H1 (cell line): Measurements from ENCODE around the gene SLC35F3. TPM values are rescaled to one million over a fixed set of nuclear protein-coding genes. Genes with fewer than 3 reads are reported as not detected.

Experiments used
- CTCF ChIA-PET: fragments of 300-600 bp; sonication (Branson Sonifier 250); formaldehyde crosslinking; loops from one replicate; lab custom pipeline; 2021; ENCODE audit not compliant: partially characterized antibody; lab: Charles Lee
- POLR2A ChIA-PET: fragments of 300-600 bp; sonication (Branson Sonifier 250); formaldehyde crosslinking; loops from one replicate; lab custom pipeline; 2021; ENCODE audit warnings: inconsistent platforms; ENCODE audit not compliant: partially characterized antibody; lab: Charles Lee
- DNase-seq, 2 experiments: peaks; one replicate each; pipeline versions ENCODE4 v3.0.0 to v3.0.0-alpha.2; 2010 to 2022; ENCODE audit warnings: low spot score in 2 of 2, low read depth in 1 of 2, mixed read lengths in 1 of 2
- FAIRE-seq: peaks from 2 replicates; lab custom pipeline; 2011; peaks lifted over from hg19 to GRCh38; lab: Jason Lieb, UNC
- H2AFZ ChIP-seq: 2 replicates; pipeline ENCODE4 v1.8.1; 2012; ENCODE audit warnings: low read length, inconsistent platforms
- H2AK5ac ChIP-seq: 2 replicates; pipeline ENCODE4 v1.6.1; 2013; ENCODE audit warnings: low read depth, low read length
- H2BK120ac ChIP-seq: replicated peaks from 2 replicates; pipeline ENCODE3; 2013; ENCODE audit warnings: low read depth, low read length, inconsistent platforms
- H2BK12ac ChIP-seq: 2 replicates; pipeline ENCODE4 v1.6.1; 2013; ENCODE audit warnings: low read depth, low read length
- H2BK15ac ChIP-seq: 2 replicates; pipeline ENCODE4 v1.6.1; 2013; ENCODE audit warnings: low read length
- H2BK20ac ChIP-seq: 2 replicates; pipeline ENCODE4 v1.6.1; 2013; ENCODE audit warnings: low read length
- H2BK5ac ChIP-seq: 2 replicates; pipeline ENCODE4 v1.6.1; 2013; ENCODE audit warnings: low read depth, low read length
- H3K14ac ChIP-seq: 2 replicates; pipeline ENCODE4 v1.6.1; 2013; ENCODE audit warnings: inconsistent platforms; ENCODE audit not compliant: insufficient read length
- H3K18ac ChIP-seq: 2 replicates; pipeline ENCODE4 v1.6.1; 2013; ENCODE audit warnings: low read length; ENCODE audit errors: extremely low read depth
- H3K23ac ChIP-seq: 2 replicates; pipeline ENCODE4 v1.6.1; 2013; ENCODE audit warnings: inconsistent platforms; ENCODE audit not compliant: insufficient read length
- H3K23me2 ChIP-seq: 2 replicates; pipeline ENCODE4 v1.6.1; 2013; ENCODE audit warnings: low read depth, low read length
- H3K27ac ChIP-seq: 2 replicates; pipeline ENCODE4 v1.6.1; 2011; ENCODE audit warnings: low read depth, low read length, inconsistent platforms
- H3K27me3 ChIP-seq, 4 experiments: replicated peaks in 1 of 4; 1 replicate in 1 of 4; 2 replicates in 3 of 4; pipeline versions ENCODE4 v1.6.1 to v1.8.1; 2011 to 2013; ENCODE audit warnings: low read length in 3 of 4, mild to moderate bottlenecking in 3 of 4, inconsistent platforms in 2 of 4, mixed read lengths in 2 of 4, moderate library complexity in 1 of 4; ENCODE audit not compliant: control insufficient read depth in 3 of 4, insufficient read depth in 3 of 4; ENCODE audit errors: extremely low read depth in 1 of 4
- H3K36me3 ChIP-seq, 4 experiments: 2 replicates each; pipeline versions ENCODE4 v1.6.1 to v1.8.1; 2011 to 2013; ENCODE audit warnings: mild to moderate bottlenecking in 4 of 4, low read length in 3 of 4, moderate library complexity in 2 of 4, control low read depth in 1 of 4, inconsistent platforms in 1 of 4; ENCODE audit not compliant: insufficient read depth in 4 of 4, control insufficient read depth in 2 of 4
- H3K4ac ChIP-seq: replicated peaks from 2 replicates; pipeline ENCODE3; 2013; ENCODE audit warnings: low read length, low read depth, mixed read lengths, inconsistent platforms; ENCODE audit not compliant: insufficient read length
- H3K4me1 ChIP-seq, 4 experiments: replicated peaks in 1 of 4; 1 replicate in 1 of 4; 2 replicates in 3 of 4; pipeline versions ENCODE4 v1.6.1 to v1.8.1; 2011 to 2013; ENCODE audit warnings: low read length in 3 of 4, inconsistent platforms in 2 of 4, mixed read lengths in 1 of 4; ENCODE audit not compliant: insufficient read depth in 4 of 4, control insufficient read depth in 3 of 4
- H3K4me2 ChIP-seq, 2 experiments: 2 replicates each; pipeline versions ENCODE4 v1.6.1 to v1.8.1; 2011 to 2013; ENCODE audit warnings: low read depth in 2 of 2, low read length in 2 of 2, control low read depth in 1 of 2, inconsistent platforms in 1 of 2, mild to moderate bottlenecking in 1 of 2; ENCODE audit not compliant: insufficient read depth in 1 of 2
- H3K4me3 ChIP-seq, 4 experiments: fragments of 200-600, 300-600 bp in 1 of 4; sonication (generic), shearing (Covaris generic), sonication (Bioruptor Twin) in 1 of 4; 2 replicates each; pipeline versions ENCODE4 v1.5.1 to v1.8.1; 2011 to 2016; ENCODE audit warnings: low read length in 4 of 4, low read depth in 3 of 4, control low read depth in 2 of 4, inconsistent platforms in 2 of 4, mild to moderate bottlenecking in 2 of 4, mixed read lengths in 1 of 4, moderate library complexity in 1 of 4; ENCODE audit not compliant: insufficient read depth in 2 of 4; ENCODE audit errors: extremely low read depth in 1 of 4
- H3K56ac ChIP-seq: replicated peaks from 2 replicates; pipeline ENCODE3; 2013; ENCODE audit warnings: low read depth, mild to moderate bottlenecking, mixed read lengths, low read length, inconsistent platforms; ENCODE audit not compliant: insufficient read length
- H3K79me1 ChIP-seq: 2 replicates; pipeline ENCODE4 v1.6.1; 2013; ENCODE audit warnings: low read depth, low read length, control low read depth
- H3K79me2 ChIP-seq, 2 experiments: 2 replicates each; pipeline versions ENCODE4 v1.6.1 to v1.8.1; 2012 to 2013; ENCODE audit warnings: low read length in 2 of 2, mild to moderate bottlenecking in 2 of 2, inconsistent platforms in 1 of 2; ENCODE audit not compliant: insufficient read depth in 2 of 2, control insufficient read depth in 1 of 2
- H3K9ac ChIP-seq, 4 experiments: replicated peaks in 1 of 4; 1 replicate in 1 of 4; 2 replicates in 3 of 4; pipeline versions ENCODE4 v1.6.1 to v1.8.1; 2011 to 2013; ENCODE audit warnings: low read depth in 3 of 4, low read length in 3 of 4, control low read depth in 2 of 4, mild to moderate bottlenecking in 2 of 4, moderate library complexity in 2 of 4, inconsistent platforms in 1 of 4; ENCODE audit errors: extremely low read depth in 1 of 4
- H3K9me3 ChIP-seq, 2 experiments: 2 replicates each; pipeline versions ENCODE4 v1.6.1 to v1.8.1; 2012 to 2013; ENCODE audit warnings: mild to moderate bottlenecking in 2 of 2, moderate library complexity in 2 of 2, control low read depth in 1 of 2, inconsistent platforms in 1 of 2, low read depth in 1 of 2, low read length in 1 of 2, mixed read lengths in 1 of 2; ENCODE audit not compliant: insufficient read depth in 2 of 2
- H4K20me1 ChIP-seq, 2 experiments: replicated peaks in 1 of 2; 2 replicates each; pipeline versions ENCODE3 to v1.8.1; 2011 to 2013; ENCODE audit warnings: inconsistent platforms in 2 of 2, low read length in 2 of 2, mild to moderate bottlenecking in 1 of 2; ENCODE audit not compliant: insufficient read depth in 2 of 2, control insufficient read depth in 1 of 2
- H4K5ac ChIP-seq: 2 replicates; pipeline ENCODE4 v1.6.1; 2013; ENCODE audit warnings: low read length, low read depth, mixed read lengths, inconsistent platforms; ENCODE audit not compliant: insufficient read length
- H4K8ac ChIP-seq: 2 replicates; pipeline ENCODE4 v1.8.0; 2013; ENCODE audit warnings: mild to moderate bottlenecking, moderate library complexity, low read length, inconsistent platforms; ENCODE audit not compliant: insufficient read depth; ENCODE audit errors: extremely low read depth
- H4K91ac ChIP-seq: replicated peaks from 2 replicates; pipeline ENCODE3; 2013; ENCODE audit warnings: low read length, mixed read lengths, inconsistent platforms; ENCODE audit not compliant: insufficient read length
- BCL11A ChIP-seq, 2 experiments: IDR thresholded peaks; one replicate each; pipeline ENCODE4 v1.6.1; 2011; ENCODE audit warnings: low read depth in 2 of 2, low read length in 2 of 2, mild to moderate bottlenecking in 2 of 2
- CBX5 ChIP-seq: fragments of 300-800, 300-1000 bp; sonication (generic); IDR thresholded peaks from 2 replicates; pipeline ENCODE4 v1.7.1; 2016; ENCODE audit warnings: antibody characterized with exemption, low read length, low read depth
- CTBP2 ChIP-seq: IDR thresholded peaks from 2 replicates; pipeline ENCODE4 v1.7.0; 2011; ENCODE audit warnings: borderline replicate concordance, mild to moderate bottlenecking, moderate library complexity, mixed read lengths, low read length; ENCODE audit not compliant: insufficient read depth, insufficient read length
- HDAC2 ChIP-seq, 2 experiments: fragments of 300-600 bp in 1 of 2; sonication (generic) in 1 of 2; IDR thresholded peaks; 2 replicates each; pipeline ENCODE4 v1.6.1; 2011 to 2012; ENCODE audit warnings: low read depth in 2 of 2, low read length in 2 of 2, mild to moderate bottlenecking in 2 of 2, moderate library complexity in 2 of 2, borderline replicate concordance in 1 of 2, inconsistent platforms in 1 of 2
- KDM5A ChIP-seq: fragments of 200-600 bp; IDR thresholded peaks from 2 replicates; pipeline ENCODE4 v1.7.1; 2012; ENCODE audit warnings: mild to moderate bottlenecking, low read length, inconsistent platforms, mixed read lengths
- PHF8 ChIP-seq: fragments of 200-600 bp; sonication (generic); conservative IDR thresholded peaks from 2 replicates; pipeline ENCODE4 v1.7.1; 2012; ENCODE audit warnings: low read depth, mild to moderate bottlenecking, inconsistent platforms, low read length, moderate library complexity
- RBBP5 ChIP-seq: IDR thresholded peaks from 2 replicates; pipeline ENCODE4 v1.7.1; 2012; ENCODE audit warnings: low read depth, mild to moderate bottlenecking, inconsistent platforms, low read length, moderate library complexity, borderline replicate concordance
- RNF2 ChIP-seq: fragments of 200-900, 300-1000 bp; sonication (generic); IDR thresholded peaks from 2 replicates; pipeline ENCODE4 v1.7.1; 2016; ENCODE audit warnings: borderline replicate concordance, low read depth, mild to moderate bottlenecking, antibody characterized with exemption, low read length; ENCODE audit not compliant: poor library complexity, severe bottlenecking; ENCODE audit errors: missing control alignments
- SIN3A ChIP-seq, 2 experiments: IDR thresholded peaks in 1 of 2; conservative IDR thresholded peaks in 1 of 2; 2 replicates each; pipeline ENCODE4 v1.6.1; 2011 to 2012; ENCODE audit warnings: low read length in 2 of 2, improper control_type of control experiment in 1 of 2, low read depth in 1 of 2, mild to moderate bottlenecking in 1 of 2
- SIX5 ChIP-seq: IDR thresholded peaks from 2 replicates; pipeline ENCODE4 v1.6.1; 2011; ENCODE audit warnings: mild to moderate bottlenecking, low read depth, low read length
- TEAD4 ChIP-seq: IDR thresholded peaks from 2 replicates; pipeline ENCODE4 v1.6.1; 2012; ENCODE audit warnings: low read depth, low read length, inconsistent platforms, mixed read lengths
- USF2 ChIP-seq: IDR thresholded peaks from 2 replicates; pipeline ENCODE4 v1.6.1; 2011; ENCODE audit warnings: low read length, improper control_type of control experiment
- WGBS, 2 experiments: shearing (Covaris generic) in 1 of 2; methylation state at CpG; one replicate each; pipeline versions ENCODE4 v1.1.6 to v1.1.7; 2013 to 2015; ENCODE audit warnings: low lambda C conversion rate in 2 of 2, mixed read lengths in 2 of 2, inconsistent platforms in 1 of 2, low coverage in 1 of 2, missing lambda C conversion rate in 1 of 2; ENCODE audit not compliant: insufficient replicate concordance in 2 of 2, insufficient coverage in 1 of 2, insufficient read length in 1 of 2; ENCODE audit errors: extremely low coverage in 1 of 2, missing lambda C conversion rate in 1 of 2; 5-methylcytosine and 5-hydroxymethylcytosine counted together
- polyA plus RNA-seq, 7 experiments: library from polyadenylated mRNA; depleted of rRNA in 3 of 7; stranded (reverse) in 5 of 7; unstranded in 2 of 7; fragments of >200 nt in 5 of 7; fragments of 200-250 nt in 2 of 7; gene quantifications; 1 replicate in 5 of 7; 2 replicates in 1 of 7; 4 replicates in 1 of 7; pipeline versions ENCODE4 v1.2.1 to v1.2.3, GENCODE V29; 2011 to 2013; ENCODE audit warnings: missing spikeins in 2 of 7, mixed read lengths in 2 of 7
- total RNA-seq: library from RNA; stranded (reverse); fragmentation: NEBNext Ultra II Directional; extraction: Animal tissue kit (Norgen Biotek cat#: 25700); gene quantifications from 2 replicates; pipeline ENCODE4 v1.2.1, GENCODE V29; 2021

SLC35F3 gene
- total and polyA plus RNA-seq, 2 of the 8 experiments (the other 6 are each of a cell fraction or from before 2014, with no cell fraction given), result 0.78 to 1.2 TPM

GRCh38 chr1:234286206-234286605 lies 381.7 kb downstream of the SLC35F3 start:
- Histone ChIP-seq H2BK5ac (no peak overlapping the region), H2BK12ac (no peak overlapping the region), H3K23ac (no peak overlapping the region), H3K4me2 (no peak overlapping the region), H4K20me1 (no peaks in the 10 kb centered on the region), H3K79me2 (no peaks in the 10 kb centered on the region), H2AFZ (no peak overlapping the region), H2BK120ac (no peak overlapping the region), H2BK15ac (no peak overlapping the region), H3K36me3 (no peaks in the 10 kb centered on the region), H3K9ac (no peak overlapping the region), H3K27ac (no peak overlapping the region), H3K4ac (no peak overlapping the region), H3K14ac (no peak overlapping the region), H4K8ac (no peak overlapping the region), H3K4me3 (no peak overlapping the region), H3K9me3 (peaks cover 3 to 7% of the 10 kb centered on the region in 2 experiments; a peak in 1 of 4 replicates), H2AK5ac (no peak overlapping the region), H2BK20ac (no peak overlapping the region), H4K91ac (no peak overlapping the region), H3K79me1 (no peaks in the 10 kb centered on the region), H3K4me1 (no peaks in the 10 kb centered on the region), H3K18ac (no peak overlapping the region), H3K56ac (no peak overlapping the region), H4K5ac (no peak overlapping the region), H3K23me2 (no peaks in the 10 kb centered on the region), H3K27me3 (no peaks in the 10 kb centered on the region)
- FAIRE-seq, result no peak
- POLR2A ChIA-PET, result no interaction called here
- 97% methylated on average over 4 of the region's 4 CpGs; no CpG with 5 or more reads in 1 of the 2 experiments for WGBS, 2 experiments
- no peak for DNase-seq
- CTCF ChIA-PET, result interaction anchor here (0.7 to 2.7 kb wide), 4 partner anchors 21 to 73 kb away, joined by 3 to 9 read pairs (median 4); no protein-coding TSS in a partner anchor
- TF ChIP-seq RBBP5, result no peak
- no peak for TF ChIP-seq USF2
- no peak for TF ChIP-seq RNF2
- no peak for TF ChIP-seq CTBP2
- no peak for TF ChIP-seq CBX5
- no peak for TF ChIP-seq KDM5A
- no peak for TF ChIP-seq SIX5
- no peak for TF ChIP-seq SIN3A (conservative IDR thresholded peaks at IDR 0.05 in 1 of 2, IDR thresholded peaks at IDR 0.05 in 1 of 2; ENCODE audit: low read depth in 1 of 2, low read length in 2 of 2)
- no peak for TF ChIP-seq BCL11A (IDR thresholded peaks at IDR 0.05; ENCODE audit: low read depth in 2 of 2, low read length in 2 of 2)
- TF ChIP-seq TEAD4, result no peak
- TF ChIP-seq HDAC2 (IDR thresholded peaks at IDR 0.05; ENCODE audit: borderline replicate concordance in 1 of 2, low read depth in 2 of 2, low read length in 2 of 2), result no peak
- no peak for TF ChIP-seq PHF8
